ENCODE data around the gene IGSF1.

- TF ChIP-seq, protein P1, sequence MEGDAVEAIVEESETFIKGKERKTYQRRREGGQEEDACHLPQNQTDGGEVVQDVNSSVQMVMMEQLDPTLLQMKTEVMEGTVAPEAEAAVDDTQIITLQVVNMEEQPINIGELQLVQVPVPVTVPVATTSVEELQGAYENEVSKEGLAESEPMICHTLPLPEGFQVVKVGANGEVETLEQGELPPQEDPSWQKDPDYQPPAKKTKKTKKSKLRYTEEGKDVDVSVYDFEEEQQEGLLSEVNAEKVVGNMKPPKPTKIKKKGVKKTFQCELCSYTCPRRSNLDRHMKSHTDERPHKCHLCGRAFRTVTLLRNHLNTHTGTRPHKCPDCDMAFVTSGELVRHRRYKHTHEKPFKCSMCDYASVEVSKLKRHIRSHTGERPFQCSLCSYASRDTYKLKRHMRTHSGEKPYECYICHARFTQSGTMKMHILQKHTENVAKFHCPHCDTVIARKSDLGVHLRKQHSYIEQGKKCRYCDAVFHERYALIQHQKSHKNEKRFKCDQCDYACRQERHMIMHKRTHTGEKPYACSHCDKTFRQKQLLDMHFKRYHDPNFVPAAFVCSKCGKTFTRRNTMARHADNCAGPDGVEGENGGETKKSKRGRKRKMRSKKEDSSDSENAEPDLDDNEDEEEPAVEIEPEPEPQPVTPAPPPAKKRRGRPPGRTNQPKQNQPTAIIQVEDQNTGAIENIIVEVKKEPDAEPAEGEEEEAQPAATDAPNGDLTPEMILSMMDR (IDR thresholded peaks at IDR 0.05), result no peak
- no peak for TF ChIP-seq POLR2A (IDR thresholded peaks at IDR 0.05)
Observed at GRCh38 chrX:131225078-131225477, 64.0 kb downstream of the IGSF1 start.

All from Peyer's patch (tissue), 4 donors.